Mesodermal cell (in vitro differentiated cells): ENCODE measurements around the gene MYORG.

Experiments
- H3K27ac ChIP-seq: 2 replicates; pipeline ENCODE4 v1.7.0; 2013; ENCODE audit warnings: mild to moderate bottlenecking, low read depth, low read length, moderate library complexity; ENCODE audit not compliant: severe bottlenecking
- H3K36me3 ChIP-seq: 2 replicates; pipeline ENCODE4 v1.7.1; 2013; ENCODE audit warnings: mild to moderate bottlenecking, low read length, moderate library complexity; ENCODE audit not compliant: control insufficient read depth, insufficient read depth
- H3K4me1 ChIP-seq: one replicate; pipeline ENCODE4 v1.7.1; 2013; ENCODE audit warnings: mild to moderate bottlenecking, low read length; ENCODE audit not compliant: insufficient read depth, control insufficient read depth, poor library complexity, severe bottlenecking
- H3K4me3 ChIP-seq: 2 replicates; pipeline ENCODE4 v1.7.0; 2013; ENCODE audit warnings: low read length, control low read depth, mild to moderate bottlenecking; ENCODE audit not compliant: insufficient read depth, poor library complexity, severe bottlenecking; ENCODE audit errors: extremely low read depth
- H3K9me3 ChIP-seq: 2 replicates; pipeline ENCODE4 v1.7.1; 2013; ENCODE audit warnings: mild to moderate bottlenecking, low read length, moderate library complexity; ENCODE audit not compliant: control insufficient read depth
- WGBS, 2 experiments: methylation state at CpG; one replicate each; pipeline ENCODE4 v1.1.5; 2013; ENCODE audit warnings: missing lambda C conversion rate in 2 of 2; ENCODE audit not compliant: insufficient coverage in 2 of 2; 5-methylcytosine and 5-hydroxymethylcytosine counted together

Gene MYORG

DNA sequence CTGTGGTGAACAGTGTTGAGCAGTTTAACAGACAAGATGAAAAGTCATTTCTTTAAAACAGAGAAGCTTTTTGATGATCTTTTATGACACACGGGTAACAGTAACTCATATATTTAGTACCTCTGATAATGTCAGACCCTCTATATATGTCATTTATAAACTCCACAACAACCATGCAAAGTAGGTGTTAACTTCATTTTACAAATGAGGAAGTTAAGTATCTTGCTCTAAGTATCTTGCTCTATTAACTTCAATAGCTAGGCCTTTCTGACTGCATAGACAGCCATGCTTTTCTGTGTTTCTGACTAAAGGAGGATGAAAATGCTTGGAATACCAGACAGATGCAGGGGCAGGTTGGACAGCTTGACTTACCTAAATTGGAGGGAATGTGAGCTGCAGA lies 45.5 kb downstream of the MYORG start:
- Histone ChIP-seq H3K9me3 (no peaks in the 10 kb centered on the region), H3K4me1 (peaks cover 10% of the 10 kb centered on the region), H3K36me3 (peaks cover 6% of the 10 kb centered on the region), H3K4me3 (no peak overlapping the region), H3K27ac (no peak overlapping the region)
- 100% methylated on average over 1 of the region's 1 CpG; no CpG with 5 or more reads in 1 of the 2 experiments for WGBS, 2 experiments

DNA sequence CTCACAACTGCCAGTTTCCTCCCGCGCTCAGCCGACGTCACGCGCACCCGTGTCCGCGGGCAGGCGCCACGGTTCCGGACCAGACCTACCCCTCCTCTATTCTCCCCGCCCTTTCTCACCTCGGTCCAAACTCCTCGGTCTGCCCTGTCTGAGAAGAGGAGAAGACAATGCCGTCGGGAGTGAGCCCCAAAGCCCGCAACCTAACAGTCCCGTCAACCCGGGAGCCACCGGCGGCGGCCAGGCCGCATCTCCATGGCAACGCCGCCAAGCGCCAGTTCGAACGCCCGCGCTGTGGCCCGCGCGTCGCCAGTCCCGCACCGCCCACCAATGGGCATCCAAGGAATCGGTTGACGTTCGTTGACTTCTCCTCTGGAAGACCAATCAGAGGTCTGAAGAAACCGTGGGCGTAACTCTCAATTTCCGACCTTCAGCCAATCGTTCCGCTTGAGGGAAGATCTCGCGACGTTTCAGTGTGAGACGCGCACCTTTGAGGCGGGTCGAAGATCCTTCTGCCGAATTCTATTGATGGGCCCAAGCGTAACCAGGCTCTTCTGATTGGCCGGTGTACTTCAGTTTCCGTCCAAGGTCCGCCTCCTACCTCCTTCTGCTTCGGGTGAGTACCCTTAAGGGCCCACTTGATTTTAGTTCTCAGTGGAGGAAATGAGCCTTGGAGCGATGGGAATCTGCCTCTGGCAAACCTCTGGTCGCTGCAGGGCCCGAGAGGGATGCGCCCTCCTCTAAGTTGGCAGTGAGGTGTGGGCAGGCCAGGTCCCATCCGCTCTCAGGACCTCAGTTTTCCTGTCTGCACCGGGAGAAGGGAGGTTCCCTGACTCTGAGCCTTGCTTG lies 47.5 kb downstream of the MYORG start, which contains the start of the genes KIF24 and NUDT2:
KIF24 (minus strand) TSS at position 282 of the 846 bp plus-strand sequence. CDS start 17,922 bp downstream, outside the sequence.
NUDT2 (plus strand) TSS at position 583 of the 846 bp plus-strand sequence. CDS start 9,471 bp downstream, outside the sequence.
- H3K36me3 ChIP-seq: no peaks in the 10 kb centered on the region
- H3K27ac ChIP-seq: peak within 1 kb of the TSS; percentile 91
- H3K4me3 ChIP-seq: peak within 1 kb of the TSS; percentile 97
- peaks cover 4% of the 10 kb centered on the region for H3K4me1 ChIP-seq
- no peaks in the 10 kb centered on the region for H3K9me3 ChIP-seq
- 0 to 1% methylated on average over 45 to 60 of the region's 64 CpGs for WGBS, 2 experiments

DNA sequence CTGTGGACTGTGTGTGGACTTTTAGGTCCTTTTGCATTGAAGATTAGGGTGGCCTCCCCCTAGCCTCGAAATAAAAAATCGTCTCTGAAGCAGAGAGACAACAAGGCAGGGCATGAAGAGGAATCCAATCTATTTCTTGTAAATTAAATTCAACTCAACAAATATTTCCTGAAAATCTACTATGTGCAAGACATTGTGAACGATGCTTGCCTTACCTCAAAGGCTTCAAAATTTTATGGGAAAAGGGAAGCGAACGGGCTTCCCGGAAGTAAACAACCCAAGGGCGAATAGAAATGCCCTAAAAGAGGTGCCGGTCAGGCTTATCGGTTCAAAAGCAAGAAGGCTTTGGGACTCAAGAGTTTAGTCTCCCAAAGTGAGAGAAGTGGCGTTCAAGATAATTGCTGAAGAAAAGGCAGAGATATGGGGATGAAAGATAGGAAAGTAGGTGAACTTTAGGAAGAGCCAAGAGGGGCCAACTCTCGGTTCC lies 48.2 kb downstream of the MYORG start:
- Histone ChIP-seq H3K4me1 (peaks cover 4% of the 10 kb centered on the region), H3K4me3 (peak overlapping the region; percentile 97), H3K9me3 (no peaks in the 10 kb centered on the region), H3K27ac (peak overlapping the region; percentile 91), H3K36me3 (no peaks in the 10 kb centered on the region)
- 0% methylated on average over 8 of the region's 11 CpGs for WGBS, 2 experiments

DNA sequence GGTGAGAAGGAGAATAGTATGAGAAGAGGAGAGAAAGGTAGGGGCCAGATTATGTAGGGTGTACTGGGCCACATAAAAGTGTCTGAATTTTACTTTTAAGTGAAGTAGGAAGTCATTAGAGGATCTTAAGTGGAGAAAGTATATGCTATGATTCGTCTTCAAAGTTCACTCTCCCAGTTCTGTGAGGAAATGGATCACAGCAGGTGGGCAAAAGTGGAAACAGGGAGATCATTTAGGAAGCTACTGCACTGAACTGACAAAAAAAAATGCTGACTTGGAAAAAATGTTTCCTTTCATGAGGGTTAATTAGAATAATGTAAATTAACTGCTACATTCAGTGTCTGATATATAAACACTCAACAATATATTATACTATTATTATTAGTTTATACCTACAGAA lies 50.0 kb downstream of the MYORG start:
- 88 to 100% methylated on average over 1 of the region's 1 CpG for WGBS, 2 experiments
- peaks cover 4% of the 10 kb centered on the region for H3K4me1 ChIP-seq
- no peak overlapping the region for H3K4me3 ChIP-seq
- H3K36me3 ChIP-seq: no peaks in the 10 kb centered on the region
- no peak overlapping the region for H3K27ac ChIP-seq
- no peaks in the 10 kb centered on the region for H3K9me3 ChIP-seq

DNA sequence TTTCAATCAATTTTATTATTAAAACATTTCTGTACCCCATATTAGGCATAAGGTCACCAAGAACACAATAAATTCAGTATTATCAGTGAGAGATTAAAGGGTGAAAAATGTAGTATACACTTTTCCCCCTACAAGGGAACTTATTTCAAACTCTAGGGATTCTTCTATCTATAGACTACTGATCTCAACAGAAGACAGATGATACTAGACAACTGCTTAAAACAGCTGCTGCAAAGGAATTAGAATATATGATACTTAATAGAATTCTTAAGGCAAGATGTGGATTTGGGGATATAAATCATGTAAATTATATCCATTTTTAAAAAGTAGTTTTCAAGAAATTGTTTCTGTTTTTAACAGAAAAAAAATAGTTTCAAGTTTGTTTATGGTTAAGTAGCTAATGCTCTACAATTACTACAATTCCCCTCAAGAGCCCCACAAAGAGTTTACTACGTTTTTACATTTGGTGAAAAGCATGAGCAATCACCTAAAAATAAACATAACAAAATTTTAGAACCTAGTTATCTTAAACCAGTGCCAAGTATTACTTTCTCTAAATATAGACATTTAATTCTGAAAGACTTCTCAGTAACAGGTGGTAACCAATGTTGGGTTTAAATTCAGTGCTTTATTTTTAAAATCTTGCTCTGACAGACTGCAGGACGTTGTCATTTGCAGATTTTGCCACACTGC lies 53.7 kb downstream of the MYORG start:
- Histone ChIP-seq H3K4me1 (peaks cover 3% of the 10 kb centered on the region), H3K36me3 (no peaks in the 10 kb centered on the region), H3K9me3 (no peaks in the 10 kb centered on the region), H3K4me3 (no peak overlapping the region), H3K27ac (no peak overlapping the region)
- WGBS, 2 experiments: 100% methylated on average over 1 of the region's 2 CpGs

DNA sequence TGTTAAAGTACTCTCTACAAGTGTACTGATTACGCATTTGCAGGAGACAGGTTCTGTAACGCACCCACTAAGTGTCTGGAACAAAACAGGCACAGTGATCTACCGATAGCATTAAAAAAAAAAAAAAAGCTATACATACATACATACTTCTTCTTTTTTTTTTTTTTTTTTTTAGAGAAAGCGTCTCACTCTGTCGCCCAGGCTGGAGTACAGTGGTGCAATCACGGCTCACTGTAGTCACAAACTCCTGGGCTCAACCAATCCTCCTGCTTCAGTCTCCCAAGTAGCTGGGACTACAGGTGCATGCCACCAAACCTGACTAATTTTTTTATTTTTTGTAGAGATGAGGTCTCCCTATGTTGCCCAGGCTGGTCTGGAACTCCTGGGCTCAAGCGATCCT lies 55.2 kb downstream of the MYORG start:
- Histone ChIP-seq H3K27ac (no peak overlapping the region), H3K36me3 (no peaks in the 10 kb centered on the region), H3K4me1 (no peaks in the 10 kb centered on the region), H3K9me3 (no peaks in the 10 kb centered on the region), H3K4me3 (no peak overlapping the region)
- 87 to 100% methylated on average over 1 to 4 of the region's 7 CpGs for WGBS, 2 experiments

DNA sequence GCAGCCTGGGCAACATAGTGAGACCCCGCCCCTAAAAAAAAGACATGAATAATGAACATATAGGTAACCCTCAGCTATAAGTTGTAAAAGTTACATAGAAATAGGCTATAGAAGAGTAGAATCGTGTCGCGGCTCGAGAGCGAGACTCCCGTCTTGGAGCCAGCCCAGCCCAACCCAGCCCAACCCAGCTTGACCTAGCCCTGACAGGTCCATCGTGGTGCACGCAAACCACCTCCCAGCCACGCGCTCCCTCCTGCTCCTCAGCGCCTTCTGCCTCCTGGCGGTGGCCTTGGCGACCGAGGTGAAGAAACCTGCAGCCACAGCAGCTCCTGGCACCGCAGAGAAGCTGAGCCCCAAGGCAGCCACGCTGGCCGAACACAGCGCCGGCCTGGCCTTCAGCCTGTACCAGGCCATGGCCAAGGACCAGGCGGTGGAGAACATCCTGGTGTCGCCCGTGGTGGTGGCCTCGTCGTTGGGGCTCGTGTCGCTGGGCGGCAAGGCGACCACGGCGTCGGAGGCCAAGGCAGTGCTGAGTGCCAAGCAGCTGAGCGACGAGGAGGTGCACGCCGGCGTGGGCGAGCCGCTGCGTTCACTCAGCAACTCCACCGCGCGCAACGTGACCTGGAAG lies 58.4 kb downstream of the MYORG start:
- H3K9me3 ChIP-seq: no peaks in the 10 kb centered on the region
- H3K27ac ChIP-seq: no peak overlapping the region
- no peak overlapping the region for H3K4me3 ChIP-seq
- H3K36me3 ChIP-seq: no peaks in the 10 kb centered on the region
- 95 to 98% methylated on average over 37 to 43 of the region's 44 CpGs for WGBS, 2 experiments
- no peaks in the 10 kb centered on the region for H3K4me1 ChIP-seq

DNA sequence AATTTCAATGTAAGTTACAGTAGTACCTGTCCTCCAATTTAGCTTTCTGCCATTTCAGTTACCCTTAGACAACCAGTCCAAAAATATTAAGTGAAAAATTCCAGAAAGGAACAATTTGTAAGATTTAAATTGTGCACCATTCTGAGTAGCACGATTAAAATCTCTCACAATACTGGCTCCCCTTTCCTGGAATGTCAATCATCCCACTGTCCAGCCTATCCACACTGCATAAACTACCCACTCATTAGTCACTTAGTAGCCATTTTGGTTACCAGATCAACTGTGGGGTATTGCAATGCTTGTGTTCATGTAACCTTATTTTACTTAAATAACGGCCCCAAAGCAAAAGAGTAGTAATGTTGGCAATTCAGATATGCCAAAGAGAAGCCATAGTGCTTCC lies 59.3 kb downstream of the MYORG start:
- Histone ChIP-seq H3K27ac (no peak overlapping the region), H3K9me3 (no peaks in the 10 kb centered on the region), H3K4me3 (no peak overlapping the region), H3K4me1 (no peaks in the 10 kb centered on the region), H3K36me3 (no peaks in the 10 kb centered on the region)
- no CpG with 5 or more reads among the region's 2 CpGs for WGBS, 2 experiments
